ENCODE data around the gene GPRIN3. TPM values are rescaled to one million over a fixed set of nuclear protein-coding genes. Genes with fewer than 3 reads are reported as not detected.

The GPRIN3 gene
- total RNA-seq, 2 experiments from 2014 or later = 46.4 TPM

DNA sequence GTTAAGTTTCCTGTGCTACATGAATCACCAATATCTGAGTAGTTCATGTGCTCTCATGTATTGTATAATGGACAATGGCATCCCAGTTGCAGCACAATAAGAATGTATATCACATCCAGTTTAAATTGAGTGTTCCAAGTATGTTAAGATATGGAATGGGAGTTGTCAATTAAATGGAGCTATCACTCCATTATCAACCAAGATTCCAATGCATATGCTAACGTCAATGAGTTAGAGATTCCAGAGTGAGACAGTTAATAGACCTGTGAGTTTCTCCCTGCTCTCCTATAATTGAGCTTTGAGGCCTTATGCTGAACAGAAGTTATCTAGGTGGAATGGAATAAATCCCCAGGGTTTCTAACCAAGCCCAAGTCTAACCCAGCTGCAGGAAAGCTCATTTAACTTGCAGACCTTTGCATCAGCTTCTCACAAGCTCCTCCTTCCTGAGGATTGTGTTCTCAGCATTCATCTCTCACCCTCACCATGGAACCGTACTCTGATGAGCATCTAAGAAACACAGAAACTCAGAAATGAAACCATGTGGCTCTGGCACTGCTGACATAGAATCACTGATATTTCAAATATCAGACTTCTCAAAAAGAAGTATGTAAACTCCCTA is 111.4 kb downstream of the GPRIN3 start:
- ATAC-seq (ENCODE audit: poor library complexity) (no peak), DNase-seq (no peak)
- Mint-ChIP-seq H3K4me3 (no peak overlapping the region), H3K9me3 (no peaks in the 10 kb centered on the region), H3K36me3 (ENCODE audit: low read depth) (no peaks in the 10 kb centered on the region), H3K4me1 (ENCODE audit: low read depth) (no peaks in the 10 kb centered on the region), H3K27me3 (peaks cover 17% of the 10 kb centered on the region), H3K27ac (no peak overlapping the region)
- H3K27me3 ChIP-seq (ENCODE audit: control insufficient read depth in 1 of 2, insufficient read depth in 2 of 2, low read length in 2 of 2) = peaks cover 0 to 5% of the 10 kb centered on the region in 2 experiments
- no peak overlapping the region for H3K4me3 ChIP-seq (ENCODE audit: low read length)
- intact Hi-C loops (cut with DNase I, micrococcal nuclease) = no loop called here
- H3K4me1 ChIP-seq (ENCODE audit: insufficient read depth, low read length) = no peaks in the 10 kb centered on the region
- no peak overlapping the region for H3K27ac ChIP-seq (ENCODE audit: low read depth in 1 of 2, low read length in 2 of 2)
- H3K9me3 ChIP-seq (ENCODE audit: control insufficient read depth in 1 of 2, insufficient read depth in 1 of 2, low read length in 2 of 2) = no peaks in the 10 kb centered on the region
- CTCF ChIA-PET = no interaction called here
- TF ChIP-seq, protein P1, sequence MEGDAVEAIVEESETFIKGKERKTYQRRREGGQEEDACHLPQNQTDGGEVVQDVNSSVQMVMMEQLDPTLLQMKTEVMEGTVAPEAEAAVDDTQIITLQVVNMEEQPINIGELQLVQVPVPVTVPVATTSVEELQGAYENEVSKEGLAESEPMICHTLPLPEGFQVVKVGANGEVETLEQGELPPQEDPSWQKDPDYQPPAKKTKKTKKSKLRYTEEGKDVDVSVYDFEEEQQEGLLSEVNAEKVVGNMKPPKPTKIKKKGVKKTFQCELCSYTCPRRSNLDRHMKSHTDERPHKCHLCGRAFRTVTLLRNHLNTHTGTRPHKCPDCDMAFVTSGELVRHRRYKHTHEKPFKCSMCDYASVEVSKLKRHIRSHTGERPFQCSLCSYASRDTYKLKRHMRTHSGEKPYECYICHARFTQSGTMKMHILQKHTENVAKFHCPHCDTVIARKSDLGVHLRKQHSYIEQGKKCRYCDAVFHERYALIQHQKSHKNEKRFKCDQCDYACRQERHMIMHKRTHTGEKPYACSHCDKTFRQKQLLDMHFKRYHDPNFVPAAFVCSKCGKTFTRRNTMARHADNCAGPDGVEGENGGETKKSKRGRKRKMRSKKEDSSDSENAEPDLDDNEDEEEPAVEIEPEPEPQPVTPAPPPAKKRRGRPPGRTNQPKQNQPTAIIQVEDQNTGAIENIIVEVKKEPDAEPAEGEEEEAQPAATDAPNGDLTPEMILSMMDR (IDR thresholded peaks at IDR 0.05) = no peak
- H3K36me3 ChIP-seq (ENCODE audit: insufficient read depth, low read length) = no peaks in the 10 kb centered on the region
- POLR2A ChIA-PET = no interaction called here

- H3K27ac Mint-ChIP-seq = no peak overlapping the region
- CTCF ChIA-PET = no interaction called here
Observed at GRCh38 chr4:89193843-89194242, 113.8 kb downstream of the GPRIN3 start.

More at GRCh38 chr4:89193843-89194242, 113.8 kb downstream of the GPRIN3 start:
- Histone ChIP-seq H3K4me1 (ENCODE audit: insufficient read depth, low read length) (no peaks in the 10 kb centered on the region), H3K9me3 (ENCODE audit: control insufficient read depth in 1 of 2, insufficient read depth in 1 of 2, low read length in 2 of 2) (no peaks in the 10 kb centered on the region), H3K27ac (ENCODE audit: low read depth in 1 of 2, low read length in 2 of 2) (no peak overlapping the region), H3K27me3 (ENCODE audit: control insufficient read depth in 1 of 2, insufficient read depth in 2 of 2, low read length in 2 of 2) (peaks cover 0 to 5% of the 10 kb centered on the region in 2 experiments), H3K4me3 (ENCODE audit: low read length) (no peak overlapping the region), H3K36me3 (ENCODE audit: insufficient read depth, low read length) (no peaks in the 10 kb centered on the region)
- TF ChIP-seq, protein P1 (IDR thresholded peaks at IDR 0.05) = no peak
- DNase-seq (no peak), ATAC-seq (ENCODE audit: poor library complexity) (no peak)
- Mint-ChIP-seq H3K27me3 (peaks cover 29% of the 10 kb centered on the region), H3K36me3 (ENCODE audit: low read depth) (no peaks in the 10 kb centered on the region), H3K9me3 (no peaks in the 10 kb centered on the region), H3K4me1 (ENCODE audit: low read depth) (no peaks in the 10 kb centered on the region), H3K4me3 (no peak overlapping the region)
- POLR2A ChIA-PET = no interaction called here
- intact Hi-C loops (cut with DNase I, micrococcal nuclease) = no loop called here

Other genes starting within 250 kb of the GPRIN3 start
- 1 to 10 TPM; 3.3 to 3.9 TPM for gene TIGD2, start 196.3 kb downstream of the GPRIN3 start, total RNA-seq

Data from CD4-positive, alpha-beta T cell (primary cell).